ENCODE data around the gene RASGRP2. TPM values are rescaled to one million over a fixed set of nuclear protein-coding genes. Genes with fewer than 3 reads are reported as not detected.

Gene RASGRP2
- total RNA-seq, 3 donors from 2014 or later = 10.0 to 12.5 (median 11.5) TPM

DNA sequence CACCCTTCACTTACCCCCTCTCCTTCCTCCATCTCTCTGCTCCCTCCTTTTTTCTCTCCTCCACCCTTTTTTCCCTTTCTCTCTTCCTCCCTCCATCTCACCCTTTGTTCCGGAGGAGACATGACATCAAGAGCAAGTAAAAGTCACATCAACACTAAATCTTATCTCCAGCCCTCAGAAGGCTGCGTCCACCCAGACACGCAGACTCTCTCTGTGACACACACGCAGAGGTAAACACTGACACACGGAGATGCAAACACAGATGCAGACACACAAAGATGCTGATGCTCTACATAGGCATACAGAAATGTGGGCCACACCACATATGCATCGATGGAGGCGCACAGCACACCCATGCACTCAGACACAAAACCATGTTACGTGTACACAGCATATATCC is 47.9 kb downstream of the RASGRP2 start:
- H3K36me3 ChIP-seq = no peaks in the 10 kb centered on the region
- H3K4me1 ChIP-seq = no peaks in the 10 kb centered on the region
- no peaks in the 10 kb centered on the region for H3K9me3 ChIP-seq
- TF ChIP-seq POLR2AphosphoS5 (IDR thresholded peaks at IDR 0.05) = no peak
- no peak for TF ChIP-seq CTCF (IDR thresholded peaks at IDR 0.05)
- TF ChIP-seq POLR2A (IDR thresholded peaks at IDR 0.05) = no peak
- no peak overlapping the region for H3K4me3 ChIP-seq
- peaks cover 0 to 12% of the 10 kb centered on the region in 2 donors for H3K27me3 ChIP-seq
- intact Hi-C loops (cut with DNase I; ENCODE audit: low total_unique reads) = loop anchor here (1.0 kb wide), 1 partner anchor 31 kb away; no protein-coding TSS in a partner anchor
- DNase-seq (ENCODE audit: low spot score in 2 of 2) = no peak
- H3K27ac ChIP-seq = no peak overlapping the region

- intact Hi-C loops (cut with DNase I; ENCODE audit: low total_unique reads) = no loop called here
- DNase-seq (ENCODE audit: low spot score in 2 of 2) = no peak
Observed at GRCh38 chr11:64695548-64695947, 48.4 kb downstream of the RASGRP2 start.

GRCh38 chr11:64694821-64695365 is 49.0 kb downstream of the RASGRP2 start:
- DNase-seq (ENCODE audit: low spot score in 2 of 2) = no peak
- TF ChIP-seq POLR2AphosphoS5 (IDR thresholded peaks at IDR 0.05) (no peak), CTCF (IDR thresholded peaks at IDR 0.05) (no peak), POLR2A (IDR thresholded peaks at IDR 0.05) (no peak)
- Histone ChIP-seq H3K36me3 (no peaks in the 10 kb centered on the region), H3K9me3 (no peaks in the 10 kb centered on the region), H3K4me3 (no peak overlapping the region), H3K27ac (no peak overlapping the region), H3K4me1 (no peaks in the 10 kb centered on the region), H3K27me3 (peaks cover 0 to 12% of the 10 kb centered on the region in 2 donors)
- intact Hi-C loops (cut with DNase I; ENCODE audit: low total_unique reads) = no loop called here

More at GRCh38 chr11:64695548-64695947, 48.4 kb downstream of the RASGRP2 start:
- Histone ChIP-seq H3K4me1 (no peaks in the 10 kb centered on the region), H3K27ac (no peak overlapping the region), H3K4me3 (no peak overlapping the region), H3K36me3 (no peaks in the 10 kb centered on the region), H3K9me3 (no peaks in the 10 kb centered on the region), H3K27me3 (peaks cover 0 to 12% of the 10 kb centered on the region in 2 donors)
- no peak for TF ChIP-seq POLR2A (IDR thresholded peaks at IDR 0.05)
- no peak for TF ChIP-seq POLR2AphosphoS5 (IDR thresholded peaks at IDR 0.05)
- TF ChIP-seq CTCF (IDR thresholded peaks at IDR 0.05) = no peak

GRCh38 chr11:64694026-64694755 is 49.8 kb downstream of the RASGRP2 start:
- Histone ChIP-seq H3K36me3 (no peaks in the 10 kb centered on the region), H3K4me1 (no peaks in the 10 kb centered on the region), H3K4me3 (no peak overlapping the region), H3K27ac (no peak overlapping the region), H3K27me3 (peaks cover 0 to 12% of the 10 kb centered on the region in 2 donors), H3K9me3 (no peaks in the 10 kb centered on the region)
- DNase-seq (ENCODE audit: low spot score in 2 of 2) = no peak
- intact Hi-C loops (cut with DNase I; ENCODE audit: low total_unique reads) = no loop called here
- TF ChIP-seq POLR2AphosphoS5 (IDR thresholded peaks at IDR 0.05) (no peak), POLR2A (IDR thresholded peaks at IDR 0.05) (no peak), CTCF (IDR thresholded peaks at IDR 0.05) (no peak)

- no peak overlapping the region for H3K27ac ChIP-seq
- H3K4me1 ChIP-seq = no peaks in the 10 kb centered on the region
- H3K36me3 ChIP-seq = no peaks in the 10 kb centered on the region
- H3K27me3 ChIP-seq = peaks cover 0 to 12% of the 10 kb centered on the region in 2 donors
- no peak for TF ChIP-seq POLR2A (IDR thresholded peaks at IDR 0.05)
- H3K9me3 ChIP-seq = no peaks in the 10 kb centered on the region
- intact Hi-C loops (cut with DNase I; ENCODE audit: low total_unique reads) = loop anchor here (1.0 kb wide), 1 partner anchor 29 kb away; no protein-coding TSS in a partner anchor
- peak overlapping the region in 1 of 3 donors; percentile 17 for H3K4me3 ChIP-seq
- DNase-seq (ENCODE audit: low spot score in 2 of 2) = no peak
Observed at GRCh38 chr11:64692764-64693331, 51.1 kb downstream of the RASGRP2 start.
